Karpas-422 (cell line): ENCODE results near the gene ASTN2. TPM values are rescaled to one million over a fixed set of nuclear protein-coding genes. Genes with fewer than 3 reads are reported as not detected.

Experiments used
- DNase-seq: peaks from one replicate; pipeline ENCODE4 v3.0.0-alpha.2; 2015
- H2AFZ ChIP-seq: fragments of 200-600 bp; sonication (generic); 2 replicates; pipeline ENCODE4 v1.6.1; 2014; ENCODE audit warnings: antibody characterized with exemption, low read length, mixed read lengths
- H3K27ac ChIP-seq: fragments of 200-600 bp; sonication (generic); 2 replicates; pipeline ENCODE4 v1.5.1; 2014; ENCODE audit warnings: mild to moderate bottlenecking, low read length, moderate library complexity
- H3K27me3 ChIP-seq: fragments of 200-600 bp; sonication (generic); 2 replicates; pipeline ENCODE4 v1.6.1; 2014; ENCODE audit warnings: low read length, mixed read lengths
- H3K36me3 ChIP-seq: fragments of 200-600 bp; sonication (generic); 2 replicates; pipeline ENCODE4 v1.6.1; 2014; ENCODE audit warnings: low read length, mixed read lengths; ENCODE audit not compliant: insufficient read depth
- H3K4me1 ChIP-seq: fragments of 200-600 bp; sonication (generic); 2 replicates; pipeline ENCODE4 v1.6.1; 2014; ENCODE audit warnings: mild to moderate bottlenecking, low read length, mixed read lengths
- H3K4me2 ChIP-seq: fragments of 200-600 bp; sonication (generic); 2 replicates; pipeline ENCODE4 v1.6.1; 2014; ENCODE audit warnings: low read length, low read depth, mild to moderate bottlenecking; ENCODE audit not compliant: poor library complexity, severe bottlenecking
- H3K4me3 ChIP-seq: fragments of 200-600 bp; sonication (generic); 2 replicates; pipeline ENCODE4 v1.5.1; 2014; ENCODE audit warnings: mild to moderate bottlenecking, antibody characterized with exemption, low read length, mixed read lengths
- H3K79me2 ChIP-seq: fragments of 200-600 bp; sonication (generic); 2 replicates; pipeline ENCODE4 v1.6.1; 2014; ENCODE audit warnings: mild to moderate bottlenecking, low read length, mixed read lengths
- H3K9ac ChIP-seq: fragments of 200-600 bp; sonication (generic); 2 replicates; pipeline ENCODE4 v1.6.0; 2014; ENCODE audit warnings: low read length
- H3K9me2 ChIP-seq: fragments of 200-600 bp; sonication (generic), shearing (Covaris generic); replicated peaks from 2 replicates; pipeline ENCODE4 v1.6.0; 2014; ENCODE audit warnings: mild to moderate bottlenecking, low read length, moderate library complexity; ENCODE audit not compliant: insufficient read depth
- H3K9me3 ChIP-seq: fragments of 300-700, 200-600 bp; sonication (generic); 2 replicates; pipeline ENCODE4 v1.6.1; 2014; ENCODE audit warnings: low read length, mixed read lengths
- H4K20me1 ChIP-seq: fragments of 200-600 bp; sonication (generic); 2 replicates; pipeline ENCODE4 v1.6.1; 2014; ENCODE audit warnings: mild to moderate bottlenecking, antibody characterized with exemption, low read length, low read depth; ENCODE audit not compliant: insufficient read depth
- total RNA-seq: library from RNA; depleted of rRNA; stranded (reverse); fragments of >200 nt; shearing (Covaris generic); gene quantifications from 2 replicates; pipeline ENCODE4 v1.2.3, GENCODE V29; 2014; ENCODE audit warnings: low replicate concordance

The ASTN2 gene
- total RNA-seq, 1 experiment from 2014 or later, result 5.3 TPM

DNA sequence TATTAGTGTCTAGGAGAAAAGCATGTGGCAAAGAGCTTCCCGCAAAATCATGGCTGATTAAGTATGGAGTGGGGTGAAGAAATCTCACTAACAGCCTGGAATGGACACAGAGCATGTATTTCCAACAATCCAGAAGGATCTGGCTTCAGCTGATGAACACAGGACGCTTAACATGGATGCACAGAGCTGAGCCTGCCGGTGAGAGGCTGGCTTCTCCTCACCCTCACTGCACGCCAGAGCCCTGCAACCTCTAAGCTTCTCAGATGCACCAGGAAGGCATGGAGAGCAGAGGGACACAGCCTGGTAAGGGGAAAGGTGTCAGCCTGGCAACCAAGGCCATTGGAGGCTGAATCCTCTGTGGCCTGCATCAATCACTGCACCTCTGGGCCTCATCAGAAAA is 429.3 kb downstream of the ASTN2 start:
- no peak overlapping the region for H3K4me3 ChIP-seq

DNA sequence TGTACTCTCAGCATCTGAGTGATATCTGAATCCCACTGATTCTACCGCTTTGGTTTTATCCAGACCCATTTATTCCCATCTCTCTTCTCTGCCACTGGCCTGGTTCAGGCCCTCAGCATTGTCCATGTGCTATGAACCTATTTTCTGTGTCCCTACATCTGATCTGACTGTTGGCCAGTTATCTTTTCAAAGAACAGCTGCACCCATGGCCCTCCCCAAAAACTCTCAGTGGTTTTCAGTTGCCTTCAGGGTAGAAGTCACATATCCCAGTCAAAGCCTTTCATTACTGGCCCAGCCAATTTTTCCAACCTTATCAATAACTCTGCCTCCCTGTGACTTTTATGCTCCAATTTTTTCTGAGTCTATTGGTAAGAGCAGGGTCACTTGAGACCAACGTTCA is 430.7 kb downstream of the ASTN2 start:
- Histone ChIP-seq H3K27me3 (no peaks in the 10 kb centered on the region), H3K79me2 (no peaks in the 10 kb centered on the region), H4K20me1 (no peaks in the 10 kb centered on the region), H3K9ac (no peak overlapping the region), H3K36me3 (no peaks in the 10 kb centered on the region), H3K4me2 (no peak overlapping the region), H2AFZ (no peak overlapping the region), H3K4me3 (no peak overlapping the region), H3K4me1 (no peaks in the 10 kb centered on the region), H3K9me3 (no peaks in the 10 kb centered on the region), H3K27ac (no peak overlapping the region), H3K9me2 (no peaks in the 10 kb centered on the region)
- DNase-seq, result no peak

More for the DNA sequence above, 429.3 kb downstream of the ASTN2 start:
- H3K9me2 ChIP-seq, result no peaks in the 10 kb centered on the region
- H2AFZ ChIP-seq, result no peak overlapping the region
- H4K20me1 ChIP-seq, result no peaks in the 10 kb centered on the region
- no peak overlapping the region for H3K4me2 ChIP-seq
- no peaks in the 10 kb centered on the region for H3K9me3 ChIP-seq
- H3K27ac ChIP-seq, result no peak overlapping the region
- no peak for DNase-seq
- H3K79me2 ChIP-seq, result no peaks in the 10 kb centered on the region
- H3K4me1 ChIP-seq, result no peaks in the 10 kb centered on the region
- no peak overlapping the region for H3K9ac ChIP-seq
- H3K36me3 ChIP-seq, result no peaks in the 10 kb centered on the region
- H3K27me3 ChIP-seq, result no peaks in the 10 kb centered on the region

DNA sequence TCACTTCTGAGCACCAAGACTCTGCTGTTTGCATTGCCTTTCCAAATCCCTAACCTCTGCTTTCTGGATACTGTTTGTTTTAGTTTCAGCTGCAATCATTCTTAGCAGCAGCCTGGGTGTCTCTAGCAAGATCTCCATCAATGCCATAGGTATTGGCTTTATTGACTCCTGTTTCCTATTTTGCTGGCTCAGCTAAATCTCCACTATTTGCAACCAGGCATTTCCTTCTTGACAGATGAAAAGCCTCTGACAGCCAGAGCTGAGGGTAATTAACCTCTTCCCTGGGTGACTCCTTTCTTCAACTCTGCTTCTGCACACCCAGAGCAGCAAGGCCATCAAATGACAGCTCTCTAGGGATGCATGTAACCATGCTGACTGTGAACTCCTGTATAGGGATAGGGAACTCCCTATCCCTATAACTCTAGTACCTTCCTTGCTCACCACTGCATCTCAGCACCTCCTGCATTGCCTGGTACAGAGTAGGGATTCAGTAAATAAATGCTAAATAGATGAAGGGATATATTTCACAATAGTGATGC is 434.2 kb downstream of the ASTN2 start:
- no peak overlapping the region for H2AFZ ChIP-seq
- DNase-seq, result no peak
- no peaks in the 10 kb centered on the region for H3K9me2 ChIP-seq
- H3K27me3 ChIP-seq, result no peaks in the 10 kb centered on the region
- no peak overlapping the region for H3K4me2 ChIP-seq
- H3K27ac ChIP-seq, result no peak overlapping the region
- H3K4me1 ChIP-seq, result no peaks in the 10 kb centered on the region
- no peak overlapping the region for H3K4me3 ChIP-seq
- no peak overlapping the region for H3K9ac ChIP-seq
- H3K79me2 ChIP-seq, result no peaks in the 10 kb centered on the region
- H3K36me3 ChIP-seq, result no peaks in the 10 kb centered on the region
- no peaks in the 10 kb centered on the region for H4K20me1 ChIP-seq
- no peaks in the 10 kb centered on the region for H3K9me3 ChIP-seq

DNA sequence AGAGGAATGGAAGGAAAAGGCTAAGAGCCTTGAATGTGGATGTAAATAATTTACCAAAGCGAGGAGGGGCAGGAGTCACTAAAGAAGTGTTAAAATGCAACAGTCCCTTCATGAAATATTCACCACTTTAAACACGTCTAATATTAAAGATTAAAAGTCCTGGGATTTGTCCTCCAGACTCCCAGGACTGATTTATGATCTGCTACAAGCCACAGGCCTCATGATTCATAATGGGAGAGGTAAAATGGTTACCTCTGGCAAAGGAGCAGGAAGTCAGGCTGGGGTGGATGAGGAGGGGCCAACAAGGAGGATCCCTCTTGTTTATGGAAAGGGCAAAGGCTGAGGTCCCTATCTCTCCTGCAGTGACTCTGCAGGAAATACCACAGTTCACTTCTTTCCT is 435.4 kb downstream of the ASTN2 start:
- H3K9me2 ChIP-seq, result no peaks in the 10 kb centered on the region
- H3K4me3 ChIP-seq, result no peak overlapping the region
- H3K4me1 ChIP-seq, result no peaks in the 10 kb centered on the region
- no peak for DNase-seq
- no peaks in the 10 kb centered on the region for H3K9me3 ChIP-seq
- H2AFZ ChIP-seq, result no peak overlapping the region
- H3K79me2 ChIP-seq, result no peaks in the 10 kb centered on the region
- H3K27ac ChIP-seq, result no peak overlapping the region
- no peaks in the 10 kb centered on the region for H3K36me3 ChIP-seq
- H3K4me2 ChIP-seq, result no peak overlapping the region
- no peaks in the 10 kb centered on the region for H3K27me3 ChIP-seq
- no peaks in the 10 kb centered on the region for H4K20me1 ChIP-seq
- H3K9ac ChIP-seq, result no peak overlapping the region

DNA sequence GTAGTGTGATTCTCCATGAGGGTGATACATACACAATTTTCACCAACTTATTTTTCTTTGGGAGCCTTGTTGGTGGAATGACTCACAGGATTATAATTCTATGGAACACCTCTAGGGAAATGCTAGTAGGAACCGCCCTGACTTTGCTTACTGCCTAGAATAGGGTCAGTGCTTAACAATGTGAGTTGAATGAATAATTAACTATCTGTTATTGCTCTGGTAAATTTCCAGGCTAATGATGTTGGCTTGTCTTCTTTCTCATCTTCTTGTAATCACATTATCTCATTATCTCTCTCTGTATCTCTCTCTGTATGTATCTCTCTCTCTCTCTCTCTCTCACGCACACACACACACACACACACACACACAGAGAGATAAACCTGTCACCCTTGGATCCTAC is 436.7 kb downstream of the ASTN2 start:
- Histone ChIP-seq H4K20me1 (no peaks in the 10 kb centered on the region), H3K27ac (no peak overlapping the region), H3K9me3 (no peaks in the 10 kb centered on the region), H3K9ac (no peak overlapping the region), H3K4me1 (no peaks in the 10 kb centered on the region), H3K79me2 (no peaks in the 10 kb centered on the region), H3K4me2 (no peak overlapping the region), H3K27me3 (no peaks in the 10 kb centered on the region), H3K4me3 (no peak overlapping the region), H2AFZ (no peak overlapping the region), H3K36me3 (no peaks in the 10 kb centered on the region), H3K9me2 (no peaks in the 10 kb centered on the region)
- DNase-seq, result no peak

DNA sequence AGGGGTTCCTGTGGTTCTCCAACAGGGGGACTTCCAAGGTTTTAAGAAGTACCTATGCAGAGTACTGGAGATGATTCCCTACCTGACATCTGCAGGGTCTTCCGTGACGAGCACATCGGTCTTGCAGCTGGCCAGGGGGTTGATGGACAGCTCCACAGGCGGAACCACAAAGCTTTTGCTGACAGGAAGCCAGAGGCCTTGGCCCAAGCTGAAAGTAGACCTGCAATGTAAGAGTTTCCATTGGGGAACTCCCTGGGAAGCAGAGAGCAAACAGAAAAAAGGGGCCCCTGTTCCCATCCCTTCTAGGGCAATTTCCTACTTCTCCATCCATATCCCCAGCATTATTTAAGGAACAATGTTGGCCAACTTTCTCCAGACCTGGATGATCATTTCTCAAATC is 439.7 kb downstream of the ASTN2 start:
- no peak overlapping the region for H3K9ac ChIP-seq
- no peak overlapping the region for H3K27ac ChIP-seq
- no peaks in the 10 kb centered on the region for H3K4me1 ChIP-seq
- no peaks in the 10 kb centered on the region for H3K79me2 ChIP-seq
- no peak overlapping the region for H3K4me3 ChIP-seq
- H4K20me1 ChIP-seq, result no peaks in the 10 kb centered on the region
- no peak for DNase-seq
- H3K27me3 ChIP-seq, result no peaks in the 10 kb centered on the region
- no peak overlapping the region for H3K4me2 ChIP-seq
- no peak overlapping the region for H2AFZ ChIP-seq
- H3K36me3 ChIP-seq, result no peaks in the 10 kb centered on the region
- H3K9me2 ChIP-seq, result no peaks in the 10 kb centered on the region
- no peaks in the 10 kb centered on the region for H3K9me3 ChIP-seq

DNA sequence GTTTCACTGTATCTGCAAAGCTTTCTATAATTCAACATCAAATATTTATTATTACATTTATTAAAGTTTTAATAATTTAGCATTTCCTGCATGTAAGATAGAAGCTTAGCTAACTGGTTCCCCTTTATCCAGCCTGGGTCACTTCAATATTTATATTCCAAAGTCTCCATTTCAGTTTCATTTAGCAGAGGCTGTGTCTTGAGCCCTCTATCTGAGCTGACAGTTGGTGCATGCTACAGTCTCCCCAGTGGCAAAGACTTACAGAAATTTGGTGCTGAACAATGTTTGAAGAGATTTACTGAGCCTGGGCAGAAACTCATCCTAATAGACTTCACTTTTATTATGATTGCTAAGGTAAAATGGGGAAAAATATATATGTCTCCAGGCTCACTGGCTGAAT is 448.7 kb downstream of the ASTN2 start:
- peaks cover 6% of the 10 kb centered on the region for H3K4me1 ChIP-seq
- H3K4me2 ChIP-seq, result no peak overlapping the region
- H3K27me3 ChIP-seq, result no peaks in the 10 kb centered on the region
- no peak overlapping the region for H3K9ac ChIP-seq
- no peak for DNase-seq
- H3K9me2 ChIP-seq, result no peaks in the 10 kb centered on the region
- H2AFZ ChIP-seq, result no peak overlapping the region
- H4K20me1 ChIP-seq, result no peaks in the 10 kb centered on the region
- no peaks in the 10 kb centered on the region for H3K9me3 ChIP-seq
- H3K27ac ChIP-seq, result no peak overlapping the region
- no peaks in the 10 kb centered on the region for H3K36me3 ChIP-seq
- H3K79me2 ChIP-seq, result no peaks in the 10 kb centered on the region
- no peak overlapping the region for H3K4me3 ChIP-seq

DNA sequence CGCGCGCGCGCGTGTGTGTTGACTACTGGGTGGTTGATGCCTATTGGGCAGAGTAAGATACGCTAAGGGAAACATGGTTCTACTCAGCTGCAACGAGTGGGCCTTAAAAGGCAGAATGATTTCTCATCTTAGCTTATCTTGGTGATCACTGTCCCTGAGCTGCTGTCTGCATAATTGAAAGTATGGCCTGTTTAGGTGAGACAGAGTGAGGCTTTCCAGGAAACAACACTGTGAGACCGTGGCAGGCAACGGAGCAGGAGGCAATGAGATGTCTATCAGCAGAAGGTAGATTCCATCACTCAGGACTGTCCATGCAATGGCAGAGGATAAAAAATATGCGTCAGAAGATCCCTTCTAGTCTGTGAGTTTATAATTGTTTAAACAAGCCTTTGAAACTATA is 450.6 kb downstream of the ASTN2 start:
- Histone ChIP-seq H3K9ac (no peak overlapping the region), H2AFZ (no peak overlapping the region), H3K27ac (no peak overlapping the region), H4K20me1 (no peaks in the 10 kb centered on the region), H3K79me2 (no peaks in the 10 kb centered on the region), H3K4me2 (no peak overlapping the region), H3K9me3 (no peaks in the 10 kb centered on the region), H3K4me3 (no peak overlapping the region), H3K27me3 (no peaks in the 10 kb centered on the region), H3K4me1 (peaks cover 6% of the 10 kb centered on the region), H3K36me3 (no peaks in the 10 kb centered on the region), H3K9me2 (no peaks in the 10 kb centered on the region)
- DNase-seq, result no peak

DNA sequence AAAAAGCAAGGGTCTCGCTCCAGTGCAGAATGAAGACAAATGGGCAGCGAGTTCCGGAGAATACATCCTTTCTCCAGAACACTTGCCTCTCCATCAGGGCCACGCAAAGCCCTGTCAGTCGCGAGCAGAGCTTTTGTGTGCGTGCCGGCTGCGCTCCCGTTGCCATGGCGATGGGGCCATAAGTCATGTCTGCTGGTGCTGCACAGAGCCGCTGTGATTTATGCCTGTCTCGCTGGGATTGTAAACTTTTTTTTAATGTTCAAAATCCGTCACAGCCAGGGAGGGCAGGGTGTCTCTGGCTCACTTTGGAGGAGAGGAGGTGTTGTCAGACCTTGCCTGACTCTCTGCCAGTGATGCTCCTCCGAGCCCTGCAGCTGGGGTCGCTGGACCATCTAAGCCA is 455.0 kb downstream of the ASTN2 start:
- Histone ChIP-seq H3K4me3 (no peak overlapping the region), H4K20me1 (no peaks in the 10 kb centered on the region), H3K36me3 (no peaks in the 10 kb centered on the region), H3K9me3 (no peaks in the 10 kb centered on the region), H3K4me2 (no peak overlapping the region), H3K27me3 (no peaks in the 10 kb centered on the region), H2AFZ (no peak overlapping the region), H3K79me2 (no peaks in the 10 kb centered on the region), H3K27ac (no peak overlapping the region), H3K4me1 (no peaks in the 10 kb centered on the region), H3K9ac (no peak overlapping the region), H3K9me2 (no peaks in the 10 kb centered on the region)
- DNase-seq, result no peak
